Common myeloid progenitor, CD34-positive (primary cell): Measurements from ENCODE around the gene IMPG2.

Source experiments
- CTCF ChIA-PET: fragments of 350-600 bp; sonication (Branson Sonifier 250); formaldehyde crosslinking; loops from one replicate; lab custom pipeline; 2021; ENCODE audit warnings: antibody characterized with exemption; lab: Charles Lee
- POLR2A ChIA-PET: fragments of 350-600 bp; sonication (Branson Sonifier 250); formaldehyde crosslinking; loops from one replicate; lab custom pipeline; 2021; ENCODE audit warnings: antibody characterized with exemption; lab: Charles Lee
- DNase-seq, 3 donors: peaks; one replicate each; pipeline versions ENCODE4 v3.0.0 to v3.0.0-alpha.2; 2013
- H3K27ac ChIP-seq, 2 experiments: 1 replicate in 1 of 2; 2 replicates in 1 of 2; pipeline ENCODE4 v1.7.0; 2013; ENCODE audit warnings: inconsistent platforms in 2 of 2, low read length in 2 of 2, mild to moderate bottlenecking in 2 of 2, low read depth in 1 of 2, moderate library complexity in 1 of 2; ENCODE audit not compliant: severe bottlenecking in 2 of 2, insufficient read depth in 1 of 2, poor library complexity in 1 of 2
- H3K27me3 ChIP-seq, 5 experiments: replicated peaks in 2 of 5; 1 replicate in 3 of 5; 2 replicates in 2 of 5; pipeline versions ENCODE4 v1.6.1 to v1.7.0; 2013; ENCODE audit warnings: low read length in 4 of 5, mild to moderate bottlenecking in 2 of 5, moderate library complexity in 2 of 5, inconsistent platforms in 1 of 5; ENCODE audit not compliant: insufficient read depth in 5 of 5, control insufficient read depth in 4 of 5
- H3K36me3 ChIP-seq, 4 experiments: 1 replicate in 2 of 4; 2 replicates in 2 of 4; pipeline versions ENCODE4 v1.6.1 to v1.7.0; 2013; ENCODE audit warnings: low read length in 3 of 4, control low read depth in 1 of 4, mild to moderate bottlenecking in 1 of 4; ENCODE audit not compliant: control insufficient read depth in 4 of 4, insufficient read depth in 4 of 4
- H3K4me1 ChIP-seq, 4 experiments: 1 replicate in 3 of 4; 2 replicates in 1 of 4; pipeline versions ENCODE4 v1.6.1 to v1.7.1; 2013; ENCODE audit warnings: low read length in 3 of 4, mild to moderate bottlenecking in 3 of 4, control low read depth in 1 of 4, inconsistent platforms in 1 of 4, moderate library complexity in 1 of 4; ENCODE audit not compliant: control insufficient read depth in 4 of 4, insufficient read depth in 4 of 4; ENCODE audit errors: control extremely low read depth in 1 of 4
- H3K4me3 ChIP-seq, 7 experiments: 1 replicate in 4 of 7; 2 replicates in 3 of 7; pipeline versions ENCODE4 v1.5.1 to v1.7.0; 2013; ENCODE audit warnings: mild to moderate bottlenecking in 7 of 7, low read length in 6 of 7, moderate library complexity in 6 of 7, inconsistent platforms in 2 of 7, low read depth in 2 of 7, control low read depth in 1 of 7; ENCODE audit not compliant: insufficient read depth in 4 of 7, control insufficient read depth in 1 of 7; ENCODE audit errors: extremely low read depth in 1 of 7
- H3K9me3 ChIP-seq, 5 experiments: 1 replicate in 4 of 5; 2 replicates in 1 of 5; pipeline versions ENCODE4 v1.6.1 to v1.7.1; 2013; ENCODE audit warnings: low read length in 4 of 5, mild to moderate bottlenecking in 2 of 5, inconsistent platforms in 1 of 5, low read depth in 1 of 5, moderate library complexity in 1 of 5; ENCODE audit not compliant: control insufficient read depth in 4 of 5, insufficient read depth in 2 of 5; ENCODE audit errors: control extremely low read depth in 1 of 5
- WGBS: methylation state at CpG from one replicate; pipeline ENCODE4 v1.1.5; 2013; ENCODE audit not compliant: insufficient coverage; 5-methylcytosine and 5-hydroxymethylcytosine counted together

IMPG2 gene

GRCh38 chr3:101300073-101300472, 20.3 kb downstream of the IMPG2 start:
- WGBS = over 99% methylated on average over 8 of the region's 8 CpGs
- no peak for DNase-seq
- ChIA-PET CTCF (no interaction called here), POLR2A (no interaction called here)
- Histone ChIP-seq H3K36me3 (peaks cover 0 to 4% (median under 1%) of the 10 kb centered on the region in 4 experiments), H3K9me3 (peaks cover 0 to 6% (median 0%) of the 10 kb centered on the region in 5 experiments), H3K27ac (no peak overlapping the region), H3K27me3 (no peaks in the 10 kb centered on the region), H3K4me3 (no peak overlapping the region), H3K4me1 (no peaks in the 10 kb centered on the region)

- Histone ChIP-seq H3K36me3 (no peaks in the 10 kb centered on the region), H3K27ac (no peak overlapping the region), H3K4me1 (no peaks in the 10 kb centered on the region), H3K27me3 (no peaks in the 10 kb centered on the region), H3K4me3 (no peak overlapping the region), H3K9me3 (peaks cover 0 to 6% (median 0%) of the 10 kb centered on the region in 5 experiments)
- DNase-seq = no peak
- ChIA-PET CTCF (no interaction called here), POLR2A (no interaction called here)
These were observed 28.3 kb downstream of the IMPG2 start for GRCh38 chr3:101292027-101292426.

- no CpG with 5 or more reads among the region's 2 CpGs for WGBS
These were observed 32.1 kb downstream of the IMPG2 start for GRCh38 chr3:101288294-101288693.

GRCh38 chr3:101284757-101285156, 35.6 kb downstream of the IMPG2 start:
- DNase-seq = no peak
- Histone ChIP-seq H3K4me3 (no peak overlapping the region), H3K4me1 (no peaks in the 10 kb centered on the region), H3K27ac (no peak overlapping the region), H3K36me3 (no peaks in the 10 kb centered on the region), H3K27me3 (no peaks in the 10 kb centered on the region), H3K9me3 (peaks cover 0 to 6% (median 0%) of the 10 kb centered on the region in 5 experiments)
- ChIA-PET CTCF (no interaction called here), POLR2A (no interaction called here)
- no CpG with 5 or more reads among the region's 1 CpG for WGBS

More at GRCh38 chr3:101288294-101288693, 32.1 kb downstream of the IMPG2 start:
- no peak overlapping the region for H3K4me3 ChIP-seq
- no peaks in the 10 kb centered on the region for H3K36me3 ChIP-seq
- DNase-seq = no peak
- ChIA-PET POLR2A (no interaction called here), CTCF (no interaction called here)
- H3K9me3 ChIP-seq = peaks cover 0 to 6% (median 0%) of the 10 kb centered on the region in 5 experiments
- no peak overlapping the region for H3K27ac ChIP-seq
- H3K27me3 ChIP-seq = no peaks in the 10 kb centered on the region
- no peaks in the 10 kb centered on the region for H3K4me1 ChIP-seq

GRCh38 chr3:101281521-101282030, 38.8 kb downstream of the IMPG2 start:
- ChIA-PET POLR2A (no interaction called here), CTCF (no interaction called here)
- no peak overlapping the region for H3K27ac ChIP-seq
- H3K36me3 ChIP-seq = no peaks in the 10 kb centered on the region
- no peaks in the 10 kb centered on the region for H3K4me1 ChIP-seq
- WGBS = 96% methylated on average over 3 of the region's 3 CpGs
- H3K4me3 ChIP-seq = no peak overlapping the region
- no peaks in the 10 kb centered on the region for H3K9me3 ChIP-seq
- no peak for DNase-seq
- no peaks in the 10 kb centered on the region for H3K27me3 ChIP-seq

GRCh38 chr3:101279765-101280385, 40.5 kb downstream of the IMPG2 start:
- POLR2A ChIA-PET = no interaction called here
- Histone ChIP-seq H3K9me3 (no peaks in the 10 kb centered on the region), H3K27me3 (no peaks in the 10 kb centered on the region), H3K4me3 (no peak overlapping the region), H3K27ac (no peak overlapping the region), H3K36me3 (no peaks in the 10 kb centered on the region), H3K4me1 (no peaks in the 10 kb centered on the region)
- CTCF ChIA-PET = no interaction called here
- WGBS = no CpG with 5 or more reads among the region's 1 CpG
- no peak for DNase-seq

- H3K27ac ChIP-seq = no peak overlapping the region
- CTCF ChIA-PET = no interaction called here
These were observed 41.2 kb downstream of the IMPG2 start for GRCh38 chr3:101279162-101279561.

More at GRCh38 chr3:101279162-101279561, 41.2 kb downstream of the IMPG2 start:
- Histone ChIP-seq H3K4me3 (no peak overlapping the region), H3K9me3 (no peaks in the 10 kb centered on the region), H3K27me3 (no peaks in the 10 kb centered on the region), H3K36me3 (no peaks in the 10 kb centered on the region), H3K4me1 (no peaks in the 10 kb centered on the region)
- no peak for DNase-seq
- POLR2A ChIA-PET = no interaction called here
